Hindlimb muscle (tissue), 1 donor: ENCODE data around the gene SIPA1L3. TPM values are rescaled to one million over a fixed set of nuclear protein-coding genes. Genes with fewer than 3 reads are reported as not detected.
"Not testable (repeated sequence)": the region's sequence is repeated elsewhere in the genome, so short reads cannot be mapped to it uniquely, and the experiment has no call there.

Source experiments
- DNase-seq: peaks from one replicate; pipeline ENCODE4 v3.0.0-alpha.2; 2013
- polyA plus RNA-seq: library from polyadenylated mRNA; unstranded; fragments of 120-200 nt; gene quantifications from one replicate; pipeline ENCODE4 v1.2.1, GENCODE V29; 2013; ENCODE audit not compliant: insufficient read length

Gene SIPA1L3
- polyA plus RNA-seq, 1 donor: 8.8 TPM

GRCh38 chr19:38044267-38045111 is 137.5 kb downstream of the SIPA1L3 start:
- DNase-seq: no peak

DNA sequence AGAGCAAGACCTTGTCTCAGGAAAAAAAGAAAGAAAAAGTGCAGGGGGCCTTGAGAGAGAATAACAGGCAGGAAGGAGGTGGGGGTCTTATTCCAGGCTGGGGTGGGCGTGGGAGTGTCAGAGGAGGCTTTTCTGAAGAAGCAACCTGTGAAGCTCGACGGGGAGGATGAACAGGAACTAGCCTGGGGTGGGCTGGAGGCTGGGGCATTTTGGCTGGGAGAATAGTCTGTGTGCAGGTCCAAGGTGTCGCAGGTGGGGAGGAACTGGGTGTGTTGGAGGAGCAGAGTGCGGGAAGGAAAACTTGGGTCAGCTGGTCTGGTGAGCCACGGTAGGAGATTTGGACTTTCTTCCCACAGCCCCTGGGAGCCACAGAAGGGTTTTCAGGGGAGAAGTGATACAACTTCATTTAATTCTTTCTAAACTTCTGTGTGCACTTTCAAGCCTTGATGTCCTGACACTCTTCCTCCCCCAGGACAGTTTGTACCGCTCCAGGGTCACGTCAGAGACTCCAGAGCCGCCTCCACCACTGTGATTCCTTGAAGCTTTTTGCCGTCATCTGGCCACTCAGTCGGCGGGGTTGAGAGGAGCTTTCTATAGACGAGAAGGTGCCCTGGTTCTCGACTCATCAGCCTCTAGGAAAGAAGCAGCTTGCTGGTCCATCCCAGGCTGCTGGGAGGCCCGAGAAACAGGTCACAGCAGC is 138.7 kb downstream of the SIPA1L3 start:
- DNase-seq: no peak

DNA sequence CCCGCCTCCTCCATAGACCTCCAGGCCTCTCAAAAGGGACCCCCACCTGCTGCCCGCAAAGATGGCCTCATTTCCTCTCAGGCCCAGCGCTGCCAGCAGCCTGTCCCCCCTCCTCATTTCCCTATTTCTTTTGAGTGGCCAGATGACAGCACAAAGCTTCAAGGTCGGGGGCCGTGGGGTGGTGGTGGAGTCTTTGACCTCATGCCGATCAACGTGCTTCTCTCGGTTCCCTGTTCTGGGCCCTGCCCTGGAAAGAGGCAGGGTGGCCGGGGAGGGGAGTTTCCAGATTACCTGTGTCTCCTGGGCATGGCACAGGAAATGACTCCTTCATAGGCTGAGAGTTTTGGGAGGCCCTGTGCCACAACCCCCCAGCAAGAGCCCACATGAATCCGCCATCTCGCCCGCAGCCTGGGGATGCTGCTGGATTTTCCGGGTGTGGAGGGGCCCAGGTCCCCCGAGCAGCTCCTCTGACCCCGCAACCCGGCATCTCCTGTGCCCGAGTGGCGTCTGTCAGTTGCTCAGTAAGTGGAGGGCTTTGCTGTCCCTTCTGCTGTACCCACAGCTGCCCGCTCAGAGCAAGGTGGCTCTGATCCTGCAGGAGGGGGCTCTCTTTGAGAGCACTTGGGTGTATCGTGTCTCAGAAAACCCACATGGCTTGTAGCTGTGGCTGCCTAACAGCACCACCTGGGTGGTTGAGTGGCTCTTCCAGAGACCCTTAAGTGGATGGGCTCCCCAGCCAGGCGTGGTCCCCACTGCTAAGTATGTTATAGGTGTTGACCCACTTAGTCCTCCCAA is 139.4 kb downstream of the SIPA1L3 start:
- DNase-seq: no peak

- DNase-seq: no peak
These were observed 140.0 kb downstream of the SIPA1L3 start for GRCh38 chr19:38047049-38047438.

DNA sequence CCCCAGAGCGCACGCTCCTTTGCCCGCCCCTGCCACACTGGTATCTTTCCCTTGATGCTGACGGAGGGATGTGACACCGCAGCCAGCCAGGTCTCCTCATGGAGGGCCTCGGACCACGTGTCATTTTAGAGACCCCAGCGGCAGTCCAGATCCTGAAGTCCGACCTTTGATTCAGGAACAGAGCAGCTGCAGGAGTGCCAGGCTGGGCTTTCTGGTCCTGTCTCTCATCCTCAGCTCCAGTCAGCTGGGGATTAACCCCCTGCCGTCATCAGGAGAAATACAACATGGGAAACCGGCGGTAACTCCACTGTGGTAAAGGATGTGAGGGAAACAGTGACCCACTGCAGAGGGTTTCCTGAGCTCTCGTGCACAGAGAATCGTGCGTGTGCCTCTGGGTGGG is 140.6 kb downstream of the SIPA1L3 start:
- no peak for DNase-seq

DNA sequence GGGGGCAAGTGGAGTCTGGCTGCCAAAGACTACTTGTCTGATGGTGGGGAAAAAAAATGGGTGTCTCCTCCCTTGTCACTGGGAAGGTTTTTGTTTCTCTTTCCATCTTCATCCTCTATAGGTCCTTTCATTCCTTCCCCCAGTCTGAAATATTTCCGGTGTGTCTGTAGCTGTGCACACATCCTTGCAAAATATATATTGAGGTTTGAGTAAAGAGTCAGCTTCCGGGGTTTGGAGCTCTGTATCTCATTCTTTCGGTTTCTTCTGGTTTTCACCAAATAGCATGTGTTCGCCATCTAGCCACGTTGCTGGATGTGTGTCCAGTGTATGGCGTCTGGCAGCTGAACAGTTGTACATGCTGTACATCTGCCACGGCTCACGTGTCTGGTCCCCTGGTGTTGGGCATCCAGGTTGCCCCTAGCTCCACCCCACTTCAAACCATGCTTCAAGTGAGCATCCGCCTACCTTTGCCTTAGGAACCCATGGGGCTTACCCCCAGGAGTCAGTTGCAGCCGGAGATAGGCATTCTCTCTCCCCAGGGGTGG is 142.2 kb downstream of the SIPA1L3 start:
- DNase-seq: no peak

- DNase-seq: no peak
These were observed 148.0 kb downstream of the SIPA1L3 start for GRCh38 chr19:38055010-38055409.

DNA sequence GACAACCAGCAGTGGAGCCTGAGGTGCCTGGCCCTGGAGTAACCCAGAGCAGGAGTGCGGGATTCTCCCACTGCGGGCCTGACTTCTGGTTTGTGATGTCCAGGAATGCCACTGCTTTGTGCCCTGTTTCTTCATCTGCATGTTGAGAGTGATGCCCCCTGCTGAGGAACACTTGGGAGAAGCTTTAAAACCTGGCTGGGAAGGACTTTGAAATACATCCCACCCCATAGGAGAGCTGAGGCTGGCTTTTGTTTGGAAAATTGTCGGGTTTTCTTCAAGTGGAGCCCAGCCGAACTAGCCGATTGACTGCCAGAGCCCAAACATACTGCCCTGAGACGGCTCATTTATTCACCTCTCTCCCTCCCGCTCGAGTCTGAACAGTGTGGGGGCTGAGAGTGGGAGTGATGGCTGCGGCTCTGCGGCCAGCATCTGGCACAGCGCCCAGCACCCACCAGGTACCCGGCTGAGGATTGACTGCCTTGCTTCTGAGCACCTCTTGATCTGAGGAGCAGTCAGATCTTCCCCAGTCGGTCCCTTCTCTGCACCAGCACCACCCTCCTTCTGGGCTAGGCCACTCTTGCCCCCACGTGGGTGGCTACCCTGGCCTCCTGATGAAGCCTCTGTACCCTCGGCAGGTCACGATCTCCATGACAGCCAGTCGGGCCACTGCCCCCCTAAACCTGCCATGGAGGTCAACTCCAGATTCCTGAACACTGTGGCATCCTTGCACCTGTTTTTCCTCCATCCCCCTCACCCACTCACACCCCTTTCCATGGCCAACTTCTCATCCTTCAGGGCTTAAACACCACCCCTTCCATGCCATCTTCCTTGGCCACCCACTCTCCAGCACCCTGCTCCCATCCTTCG is 148.9 kb downstream of the SIPA1L3 start:
- no peak for DNase-seq

- no peak for DNase-seq
These were observed 149.6 kb downstream of the SIPA1L3 start for GRCh38 chr19:38056646-38057045.

GRCh38 chr19:38057959-38058690 is 151.1 kb downstream of the SIPA1L3 start:
- DNase-seq: no peak

DNA sequence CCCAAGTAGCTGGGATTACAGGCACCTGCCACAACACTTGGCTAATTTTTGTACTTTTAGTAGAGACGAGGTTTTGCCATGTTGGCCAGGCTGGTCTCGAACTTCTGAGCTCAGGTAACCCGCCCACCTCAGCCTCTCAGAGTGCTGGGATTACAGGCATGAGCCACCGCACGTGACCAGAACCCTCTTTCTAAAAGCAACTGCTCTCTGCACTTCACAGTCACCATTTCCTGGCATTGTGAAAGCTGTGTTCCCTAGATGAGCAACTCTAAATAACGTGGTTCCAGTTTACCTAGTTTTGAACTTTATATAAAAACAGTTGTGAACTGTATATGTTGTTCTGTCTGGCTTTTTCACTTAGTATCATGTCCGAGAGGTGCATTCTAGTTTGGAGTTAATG is 152.9 kb downstream of the SIPA1L3 start:
- DNase-seq: no peak

DNA sequence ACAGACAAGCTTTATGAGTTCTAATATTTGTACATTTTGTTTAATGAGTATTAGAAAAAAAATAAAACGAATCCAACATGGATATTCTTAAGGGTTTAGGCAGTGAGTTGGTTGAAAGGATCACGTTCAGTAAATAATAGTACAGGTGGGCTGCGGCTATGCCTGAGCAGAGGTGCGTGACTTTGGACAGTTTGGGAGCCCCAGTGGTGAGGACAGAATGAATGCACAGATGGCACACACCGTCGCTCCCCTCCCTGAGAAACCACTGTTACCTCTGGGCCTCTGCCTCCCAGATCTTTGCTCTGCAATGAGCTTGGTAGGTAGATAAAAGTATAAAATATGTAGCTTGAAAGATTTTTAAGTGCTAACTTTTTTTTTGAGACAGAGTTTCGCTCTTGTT is 153.3 kb downstream of the SIPA1L3 start:
- DNase-seq: no peak

DNA sequence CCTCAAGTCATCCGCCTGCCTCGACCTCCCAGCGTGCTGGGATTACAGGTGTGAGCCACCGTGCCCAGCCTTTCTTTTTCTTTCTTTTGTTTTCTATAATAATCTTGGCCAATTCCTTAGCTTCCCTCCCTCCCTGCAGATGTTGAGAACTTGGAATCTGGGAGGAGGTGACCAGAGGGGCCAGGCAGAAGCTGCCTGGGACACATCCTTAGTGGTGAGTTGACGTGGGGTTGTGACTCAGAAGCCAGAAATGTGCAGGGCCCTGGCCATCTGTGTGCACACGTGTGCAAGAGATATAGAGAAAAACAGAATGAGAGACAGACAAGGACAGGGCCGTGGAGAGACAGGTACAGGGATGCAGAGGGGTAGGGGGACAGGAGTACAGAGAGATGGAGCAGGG is 154.3 kb downstream of the SIPA1L3 start:
- no peak for DNase-seq

GRCh38 chr19:38062959-38063761 is 156.2 kb downstream of the SIPA1L3 start:
- DNase-seq: peak; percentile 51

- no peak for DNase-seq
These were observed 156.9 kb downstream of the SIPA1L3 start for GRCh38 chr19:38063928-38064327.

DNA sequence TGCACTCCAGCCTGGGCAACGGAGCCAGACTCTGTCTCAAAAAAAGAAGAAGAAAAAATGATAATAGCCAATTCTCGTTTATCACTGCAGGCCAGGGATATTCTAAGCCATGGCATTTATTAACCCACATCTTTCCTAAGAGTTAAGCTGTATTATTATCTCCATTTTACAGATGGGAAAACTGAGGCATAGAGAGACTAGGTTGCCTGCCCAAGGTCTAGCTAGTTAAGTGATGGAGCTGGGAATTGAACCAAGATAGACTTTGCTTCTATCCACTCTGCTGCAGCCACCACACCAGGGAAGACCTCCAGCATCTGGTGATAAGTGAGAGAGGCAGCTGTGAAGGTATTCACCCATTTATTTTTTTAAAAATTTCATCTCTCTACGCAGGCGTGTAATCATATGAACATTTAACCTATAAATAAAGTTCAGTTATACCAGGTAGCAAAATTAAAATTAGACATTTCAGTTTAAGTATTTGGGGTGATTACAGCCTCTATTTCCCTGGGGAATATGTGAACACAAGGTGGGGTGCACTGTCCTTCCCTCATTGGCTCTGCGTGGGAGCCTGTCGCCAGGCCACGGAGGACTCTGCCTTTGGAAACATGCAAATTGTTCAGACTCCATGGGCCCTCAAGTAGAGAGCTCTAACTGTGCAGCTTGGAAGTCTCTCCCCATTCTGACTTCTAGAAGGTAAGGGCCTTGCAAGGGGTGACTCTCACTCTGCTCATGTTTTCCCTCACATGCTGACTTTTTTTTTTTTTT is 157.8 kb downstream of the SIPA1L3 start:
- DNase-seq: no peak

DNA sequence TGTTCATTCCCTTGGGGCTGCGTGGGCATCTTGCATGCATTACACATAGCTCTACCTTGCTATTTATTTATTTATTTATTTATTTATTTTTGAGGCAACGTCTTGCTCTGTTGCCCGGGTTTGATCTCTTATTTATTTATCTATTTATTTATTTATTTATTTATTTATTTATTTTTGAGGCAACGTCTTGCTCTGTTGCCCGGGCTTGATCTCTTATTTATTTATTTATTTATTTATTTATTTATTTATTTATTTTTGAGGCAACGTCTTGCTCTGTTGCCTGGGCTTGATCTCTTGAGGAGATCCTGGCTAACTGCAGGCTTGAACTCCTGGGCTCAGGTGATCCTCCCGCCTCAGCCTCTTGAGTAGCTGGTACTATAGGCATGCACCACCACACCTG is 158.8 kb downstream of the SIPA1L3 start:
- not testable (repeated sequence) for DNase-seq

- DNase-seq: no peak
These were observed 161.8 kb downstream of the SIPA1L3 start for GRCh38 chr19:38068826-38069225.

- no peak for DNase-seq
These were observed 163.6 kb downstream of the SIPA1L3 start for GRCh38 chr19:38070573-38070972.
